NT2/D1 (cell line): ENCODE data around the gene C1orf52.

Experiments
- SUZ12 ChIP-seq: IDR thresholded peaks from 2 replicates; pipeline ENCODE4 v1.6.1; 2011; ENCODE audit not compliant: insufficient read length, insufficient read depth; ENCODE audit errors: extremely low read depth
- ZNF274 ChIP-seq: IDR thresholded peaks from 2 replicates; pipeline ENCODE4 v1.6.1; 2011; ENCODE audit warnings: mild to moderate bottlenecking, low read depth, low read length

- no peak for TF ChIP-seq ZNF274
- no peak for TF ChIP-seq SUZ12
Observed at GRCh38 chr1:85282424-85282823, 23.0 kb upstream of the C1orf52 start.
